Upper lobe of left lung (tissue), 6 donors: Measurements from ENCODE around the gene LRP1. TPM values are rescaled to one million over a fixed set of nuclear protein-coding genes. Genes with fewer than 3 reads are reported as not detected.

Experiments used
- ATAC-seq, 2 donors: fragments of 200-7000 bp; cut with Tn5 transposase; one replicate each; pipeline ENCODE4 v1.9.1; 2022; ENCODE audit warnings: mild to moderate bottlenecking in 2 of 2, moderate library complexity in 2 of 2; ENCODE audit not compliant: low FRiP score in 2 of 2
- DNase-seq, 2 donors: peaks; one replicate each; pipeline ENCODE4 v3.0.0-alpha.2; 2019 to 2020
- H3K27ac ChIP-seq, 4 donors: fragments of 200-600 bp; sonication (generic); one replicate each; pipeline ENCODE4 v1.5.1; 2016 to 2019
- H3K27me3 ChIP-seq, 4 donors: fragments of 200-600 bp; sonication (generic); one replicate each; pipeline ENCODE4 v1.5.1; 2017 to 2019
- H3K36me3 ChIP-seq, 4 donors: fragments of 200-600 bp; sonication (generic); one replicate each; pipeline ENCODE4 v1.5.1; 2016 to 2019
- H3K4me1 ChIP-seq, 4 donors: fragments of 200-600 bp; sonication (generic); one replicate each; pipeline ENCODE4 v1.5.1; 2018 to 2019
- H3K4me3 ChIP-seq, 4 donors: fragments of 200-600 bp; sonication (generic); one replicate each; pipeline ENCODE4 v1.5.1; 2017 to 2019; ENCODE audit warnings: mild to moderate bottlenecking in 2 of 4, moderate library complexity in 1 of 4
- H3K9me3 ChIP-seq, 4 donors: fragments of 200-600 bp; sonication (generic); one replicate each; pipeline ENCODE4 v1.5.1; 2018 to 2019
- CTCF ChIP-seq, 6 experiments: fragments of 450-650 bp in 4 of 6; fragments of 200-600 bp in 2 of 6; sonication (generic) in 2 of 6; IDR thresholded peaks; one replicate each; pipeline ENCODE4 v1.5.1; 2016 to 2019; ENCODE audit warnings: antibody characterized with exemption in 6 of 6
- EP300 ChIP-seq, 4 donors: sonication (generic); formaldehyde crosslinking; IDR thresholded peaks; one replicate each; pipeline ENCODE4 v1.5.1; 2017; ENCODE audit warnings: antibody characterized with exemption in 4 of 4, control low read depth in 2 of 4
- POLR2A ChIP-seq, 4 donors: fragments of 450-650 bp; IDR thresholded peaks; one replicate each; pipeline ENCODE4 v1.5.1; 2016 to 2017; ENCODE audit warnings: antibody characterized with exemption in 4 of 4, mild to moderate bottlenecking in 2 of 4
- POLR2AphosphoS5 ChIP-seq, 2 donors: sonication (generic); formaldehyde crosslinking; IDR thresholded peaks; one replicate each; pipeline ENCODE4 v1.5.1; 2017; ENCODE audit warnings: antibody characterized with exemption in 2 of 2
- WGBS, 2 donors: methylation state at CpG; one replicate each; pipeline ENCODE4 v1.1.5; 2017 to 2018; 5-methylcytosine and 5-hydroxymethylcytosine counted together
- total RNA-seq, 6 donors: library from RNA; depleted of rRNA in 4 of 6; stranded (reverse); fragments of >200 nt in 4 of 6; gene quantifications; one replicate each; pipeline versions ENCODE4 v1.1.0 to v1.2.1, GENCODE V29; 2016 to 2021
- donor health status: DM: no; HTN: no; CAD: no; lungs with moderate emphysema.
- donor health status: DM: no; HTN: yes; CAD: no; lungs with severe emphysema.

LRP1 gene
- total RNA-seq, 6 donors from 2014 or later: 137 to 504 (median 308) TPM

GRCh38 chr12:57133916-57134315, 5.6 kb downstream of the LRP1 start:
- H3K9me3 ChIP-seq: no peaks in the 10 kb centered on the region
- H3K27me3 ChIP-seq: no peaks in the 10 kb centered on the region
- ATAC-seq (peak in 1 of 2 donors; percentile 1), DNase-seq (no peak)
- 68 to 72% methylated on average over 6 of the region's 6 CpGs for WGBS, 2 donors
- H3K36me3 ChIP-seq: peaks cover 0 to 5% (median 0%) of the 10 kb centered on the region in 4 donors
- no peak overlapping the region for H3K4me3 ChIP-seq
- H3K4me1 ChIP-seq: peaks cover 35 to 60% (median 51%) of the 10 kb centered on the region in 4 donors
- no peak for TF ChIP-seq EP300 (IDR thresholded peaks at IDR 0.05)
- TF ChIP-seq POLR2A (IDR thresholded peaks at IDR 0.05): no peak
- TF ChIP-seq POLR2AphosphoS5 (IDR thresholded peaks at IDR 0.05): no peak
- TF ChIP-seq CTCF (IDR thresholded peaks at IDR 0.05): no peak
- peak overlapping the region; percentile 63 to 96 (median 86) for H3K27ac ChIP-seq

GRCh38 chr12:57134949-57135348, 6.7 kb downstream of the LRP1 start:
- Histone ChIP-seq H3K27ac (peak overlapping the region; percentile 63 to 96 (median 86)), H3K36me3 (peaks cover 0 to 11% (median 0%) of the 10 kb centered on the region in 4 donors), H3K9me3 (no peaks in the 10 kb centered on the region), H3K4me3 (no peak overlapping the region), H3K4me1 (peaks cover 37 to 63% (median 52%) of the 10 kb centered on the region in 4 donors), H3K27me3 (no peaks in the 10 kb centered on the region)
- ATAC-seq (no peak), DNase-seq (no peak)
- 77 to 94% methylated on average over 3 to 9 of the region's 9 CpGs for WGBS, 2 donors
- TF ChIP-seq CTCF (IDR thresholded peaks at IDR 0.05): no peak
- no peak for TF ChIP-seq POLR2AphosphoS5 (IDR thresholded peaks at IDR 0.05)
- no peak for TF ChIP-seq EP300 (IDR thresholded peaks at IDR 0.05)
- no peak for TF ChIP-seq POLR2A (IDR thresholded peaks at IDR 0.05)

GRCh38 chr12:57135527-57136326, 7.4 kb downstream of the LRP1 start:
- peak; percentile 9 to 31 for ATAC-seq
- Histone ChIP-seq H3K4me1 (peaks cover 37 to 68% (median 52%) of the 10 kb centered on the region in 4 donors), H3K27me3 (no peaks in the 10 kb centered on the region), H3K27ac (peak overlapping the region; percentile 63 to 96 (median 86)), H3K9me3 (no peaks in the 10 kb centered on the region), H3K4me3 (peak overlapping the region in 1 of 4 donors; percentile 5), H3K36me3 (peaks cover 0 to 18% (median 0%) of the 10 kb centered on the region in 4 donors)
- TF ChIP-seq POLR2AphosphoS5 (IDR thresholded peaks at IDR 0.05) (no peak), CTCF (IDR thresholded peaks at IDR 0.05) (no peak), EP300 (IDR thresholded peaks at IDR 0.05) (no peak), POLR2A (IDR thresholded peaks at IDR 0.05) (no peak)
- WGBS, 2 donors: 52 to 58% methylated on average over 5 to 18 of the region's 18 CpGs
- peak in 1 of 2 donors; percentile 69 for DNase-seq

- Histone ChIP-seq H3K36me3 (peaks cover 0 to 45% (median 16%) of the 10 kb centered on the region in 4 donors), H3K4me3 (no peak overlapping the region), H3K27me3 (no peaks in the 10 kb centered on the region), H3K27ac (peak overlapping the region; percentile 27 to 96 (median 76)), H3K9me3 (no peaks in the 10 kb centered on the region), H3K4me1 (peaks cover 28 to 47% (median 33%) of the 10 kb centered on the region in 4 donors)
- WGBS, 2 donors: 64 to 65% methylated on average over 13 of the region's 13 CpGs
- ATAC-seq (peak; percentile 44 to 87), DNase-seq (peak in 1 of 2 donors; percentile 75)
- TF ChIP-seq POLR2A (IDR thresholded peaks at IDR 0.05) (no peak), EP300 (IDR thresholded peaks at IDR 0.05) (peak in 1 of 4 donors; percentile 13)
These were observed 10.4 kb downstream of the LRP1 start for GRCh38 chr12:57138526-57139272.
